Measurements from ENCODE around the gene ST6GALNAC4.

Gene ST6GALNAC4

GRCh38 chr9:127947841-127948710 lies 31.2 kb upstream of the ST6GALNAC4 start:
- no peak for DNase-seq

GRCh38 chr9:127946728-127947127 lies 29.9 kb upstream of the ST6GALNAC4 start:
- DNase-seq, result no peak

- DNase-seq, result peak in 3 of 51 donors; percentile 24 to 37 (median 29)
These were observed 29.1 kb upstream of the ST6GALNAC4 start for GRCh38 chr9:127945942-127946341.

- DNase-seq, result no peak
These were observed 28.5 kb upstream of the ST6GALNAC4 start for GRCh38 chr9:127945338-127945737.

GRCh38 chr9:127944586-127945218 lies 27.9 kb upstream of the ST6GALNAC4 start:
- no peak for DNase-seq

GRCh38 chr9:127943731-127944144 lies 26.9 kb upstream of the ST6GALNAC4 start:
- DNase-seq, result peak in 49 of 51 donors; percentile 31 to 90 (median 72)

GRCh38 chr9:127943011-127943662 lies 26.3 kb upstream of the ST6GALNAC4 start:
- peak in 1 of 51 donors; percentile 30 for DNase-seq

- peak in 34 of 51 donors; percentile 23 to 76 (median 51) for DNase-seq
These were observed 25.6 kb upstream of the ST6GALNAC4 start for GRCh38 chr9:127942216-127943010.

GRCh38 chr9:127941961-127942215 lies 25.0 kb upstream of the ST6GALNAC4 start:
- DNase-seq, result no peak

- no peak for DNase-seq
These were observed 24.5 kb upstream of the ST6GALNAC4 start for GRCh38 chr9:127941062-127941960.

GRCh38 chr9:127940593-127940992 lies 23.8 kb upstream of the ST6GALNAC4 start:
- DNase-seq, result no peak

- peak in 3 of 51 donors; percentile 33 to 39 (median 36) for DNase-seq
These were observed 21.5 kb upstream of the ST6GALNAC4 start for GRCh38 chr9:127938298-127938690.

GRCh38 chr9:127937388-127938297 lies 20.8 kb upstream of the ST6GALNAC4 start, which contains the start of gene DPM2:
TSS of gene DPM2 (minus strand) at chr9:127937854. CDS start at chr9:127937820, 34 bp downstream.
- DNase-seq, result peak in 48 of 51 donors; percentile 28 to 83 (median 64)

- DNase-seq, result no peak
These were observed 20.2 kb upstream of the ST6GALNAC4 start for GRCh38 chr9:127937056-127937387.

GRCh38 chr9:127936347-127936852 lies 19.6 kb upstream of the ST6GALNAC4 start:
- no peak for DNase-seq

GRCh38 chr9:127935765-127936221 lies 19.0 kb upstream of the ST6GALNAC4 start:
- peak in 1 of 51 donors; percentile 33 for DNase-seq

- DNase-seq, result no peak
These were observed 18.1 kb upstream of the ST6GALNAC4 start for GRCh38 chr9:127934986-127935385.

- no peak for DNase-seq
These were observed 17.4 kb upstream of the ST6GALNAC4 start for GRCh38 chr9:127934248-127934647.

All from hypothalamus (tissue), 51 donors.